B cell (primary cell): ENCODE data around the gene TICAM1. TPM values are rescaled to one million over a fixed set of nuclear protein-coding genes. Genes with fewer than 3 reads are reported as not detected.

Experiments used
- ATAC-seq: fragments of 200-7000 bp; cut with Tn5 transposase; one replicate; pipeline ENCODE4 v1.10.0; 2021; ENCODE audit warnings: low read depth, mild to moderate bottlenecking, moderate number of reproducible peaks, moderate library complexity
- CTCF ChIA-PET: fragments of 350-600 bp; sonication (Branson Sonifier 250); formaldehyde crosslinking; loops from one replicate; lab custom pipeline; 2021; ENCODE audit warnings: antibody characterized with exemption, inconsistent platforms; lab: Charles Lee
- POLR2A ChIA-PET: fragments of 350-600 bp; sonication (Branson Sonifier 250); formaldehyde crosslinking; loops from one replicate; lab custom pipeline; 2021; ENCODE audit warnings: antibody characterized with exemption; lab: Charles Lee
- DNase-seq: peaks from one replicate; pipeline ENCODE4 v3.0.0; 2013
- H2AFZ ChIP-seq: 2 replicates; pipeline ENCODE4 v1.6.1; 2012; ENCODE audit warnings: mild to moderate bottlenecking, low read depth, low read length; ENCODE audit not compliant: insufficient read depth, poor library complexity, severe bottlenecking
- H3K27ac ChIP-seq, 2 donors: 1 replicate in 1 of 2; 2 replicates in 1 of 2; pipeline ENCODE4 v1.5.1; 2012 to 2013; ENCODE audit warnings: low read length in 2 of 2, mild to moderate bottlenecking in 2 of 2, moderate library complexity in 1 of 2
- H3K27me3 ChIP-seq, 4 experiments: fragments of 200-600 bp in 1 of 4; sonication (generic) in 1 of 4; replicated peaks in 1 of 4; 1 replicate in 2 of 4; 2 replicates in 2 of 4; pipeline versions ENCODE4 v1.6.1 to v1.7.0; 2013 to 2016; ENCODE audit warnings: low read length in 3 of 4, mild to moderate bottlenecking in 2 of 4, mixed read lengths in 1 of 4, moderate library complexity in 1 of 4; ENCODE audit not compliant: insufficient read depth in 4 of 4, control insufficient read depth in 3 of 4; ENCODE audit errors: control extremely low read depth in 1 of 4
- H3K36me3 ChIP-seq, 2 experiments: replicated peaks in 1 of 2; 1 replicate in 1 of 2; 2 replicates in 1 of 2; pipeline versions ENCODE4 v1.6.1 to v1.7.1; 2013; ENCODE audit warnings: low read length in 1 of 2; ENCODE audit not compliant: insufficient read depth in 2 of 2, control insufficient read depth in 1 of 2; ENCODE audit errors: control extremely low read depth in 1 of 2, extremely low read depth in 1 of 2
- H3K4me1 ChIP-seq, 2 donors: fragments of 200-600 bp in 1 of 2; sonication (generic) in 1 of 2; 1 replicate in 1 of 2; 2 replicates in 1 of 2; pipeline versions ENCODE4 v1.5.1 to v1.6.1; 2013 to 2017; ENCODE audit warnings: low read length in 2 of 2; ENCODE audit not compliant: control insufficient read depth in 2 of 2, insufficient read depth in 2 of 2
- H3K4me2 ChIP-seq: replicated peaks from 2 replicates; pipeline ENCODE3; 2012; ENCODE audit warnings: mild to moderate bottlenecking, low read depth, low read length; ENCODE audit not compliant: poor library complexity, severe bottlenecking
- H3K4me3 ChIP-seq, 5 experiments: fragments of 200-600 bp in 1 of 5; sonication (generic) in 1 of 5; 1 replicate in 3 of 5; 2 replicates in 2 of 5; pipeline versions ENCODE4 v1.5.1 to v1.7.0; 2011 to 2016; ENCODE audit warnings: low read length in 4 of 5, mild to moderate bottlenecking in 4 of 5, low read depth in 2 of 5, control low read depth in 1 of 5, moderate library complexity in 1 of 5; ENCODE audit not compliant: insufficient read depth in 1 of 5; ENCODE audit errors: control extremely low read depth in 1 of 5, extremely low read depth in 1 of 5
- H3K79me2 ChIP-seq: fragments of 200-600 bp; sonication (generic); one replicate; pipeline ENCODE4 v1.6.0; 2016; ENCODE audit warnings: low read length; ENCODE audit not compliant: control insufficient read depth, insufficient read depth
- H3K9ac ChIP-seq: fragments of 200-600 bp; sonication (generic); 2 replicates; pipeline ENCODE4 v1.6.1; 2017; ENCODE audit warnings: mild to moderate bottlenecking, low read length, moderate library complexity
- H3K9me3 ChIP-seq, 3 donors: one replicate each; pipeline versions ENCODE4 v1.6.1 to v1.7.1; 2013; ENCODE audit warnings: low read length in 2 of 3; ENCODE audit not compliant: control insufficient read depth in 2 of 3, insufficient read depth in 1 of 3; ENCODE audit errors: control extremely low read depth in 1 of 3
- H4K20me1 ChIP-seq: 2 replicates; pipeline ENCODE4 v1.6.0; 2012; ENCODE audit warnings: mild to moderate bottlenecking, low read length; ENCODE audit not compliant: insufficient read depth, control insufficient read depth, poor library complexity, severe bottlenecking
- H3K27ac Mint-ChIP-seq: one replicate; pipeline ENCODE4 v1.8.0; 2021; ENCODE audit warnings: mixed read lengths
- H3K27me3 Mint-ChIP-seq: one replicate; pipeline ENCODE4 v1.8.0; 2021; ENCODE audit warnings: mixed read lengths
- H3K4me1 Mint-ChIP-seq: one replicate; pipeline ENCODE4 v1.8.0; 2021; ENCODE audit warnings: mixed read lengths
- H3K4me3 Mint-ChIP-seq: one replicate; pipeline ENCODE4 v1.8.0; 2021; ENCODE audit warnings: mixed read lengths
- H3K9me3 Mint-ChIP-seq: one replicate; pipeline ENCODE4 v1.8.0; 2022; ENCODE audit warnings: mixed read lengths; ENCODE audit not compliant: insufficient read depth
- EZH2 ChIP-seq: IDR thresholded peaks from 2 replicates; pipeline ENCODE4 v1.6.1; 2012; ENCODE audit warnings: borderline replicate concordance, low read depth, mild to moderate bottlenecking, moderate library complexity, low read length; ENCODE audit not compliant: insufficient read depth, poor library complexity, severe bottlenecking
- WGBS: methylation state at CpG from one replicate; pipeline ENCODE4 v1.1.5; 2013; ENCODE audit warnings: missing lambda C conversion rate; ENCODE audit not compliant: insufficient coverage; 5-methylcytosine and 5-hydroxymethylcytosine counted together
- intact Hi-C: fragments of 100-400 bp; cut with micrococcal nuclease; formaldehyde crosslinking; loops from one replicate; pipeline ENCODE4 v1.10.0; 2022
- polyA plus RNA-seq: library from polyadenylated mRNA; depleted of rRNA; stranded (reverse); fragments of >200 nt; gene quantifications from 2 replicates; pipeline ENCODE4 v1.2.3, GENCODE V29; 2012
- total RNA-seq, 2 donors: library from RNA; stranded (reverse); fragments of 120-200 nt in 1 of 2; gene quantifications; 1 replicate in 1 of 2; 2 replicates in 1 of 2; pipeline versions ENCODE4 v1.2.3 to v1.2.4, GENCODE V29; 2013 to 2022
- TF ChIP-seq, protein P1 (sequence below): fragments of 200-600 bp; IDR thresholded peaks from one replicate; pipeline ENCODE4 v1.8.0; 2022; ENCODE audit warnings: antibody characterized with exemption, mild to moderate bottlenecking

The TICAM1 gene
- total and polyA plus RNA-seq, 2 donors (not counting 1 experiment from before 2014, with no cell fraction given) = 12.7 to 19.7 TPM

DNA sequence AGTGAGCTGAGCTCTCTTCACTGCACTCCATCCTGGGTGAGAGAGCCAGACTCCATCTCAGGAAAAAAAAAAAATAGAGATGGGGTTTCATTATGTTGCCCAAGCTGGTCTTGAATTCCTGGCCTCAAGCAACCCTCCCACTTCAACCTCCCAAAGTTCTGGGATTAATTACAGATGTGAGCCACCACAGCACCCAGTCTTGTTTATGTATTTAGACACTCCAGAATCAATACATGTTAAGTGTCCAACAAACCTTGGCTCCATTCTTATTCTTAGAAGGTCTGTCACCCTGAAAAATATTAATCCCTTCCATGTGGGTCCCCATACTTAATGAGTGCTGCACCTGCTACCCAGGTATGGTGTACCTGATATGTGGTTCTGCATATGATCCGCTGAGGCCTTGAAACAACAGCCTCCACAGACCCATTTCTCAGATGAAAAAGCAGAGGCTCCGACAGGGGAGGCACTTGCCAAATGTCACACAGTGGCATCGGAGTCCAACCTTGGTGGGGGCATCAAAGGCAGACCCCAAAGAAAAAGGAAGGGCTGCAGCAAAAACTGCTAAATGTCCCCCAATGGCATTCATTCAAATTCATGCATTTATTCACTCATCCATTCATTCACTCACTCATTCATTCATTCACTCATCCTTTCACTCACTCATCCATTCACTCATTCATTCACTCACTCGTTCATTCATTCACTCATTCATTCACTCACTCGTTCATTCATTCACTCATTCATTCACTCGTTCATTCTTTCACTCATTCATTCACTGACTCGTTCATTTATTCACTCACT lies 16.7 kb downstream of the TICAM1 start:
- H3K79me2 ChIP-seq = peaks cover 27% of the 10 kb centered on the region
- ATAC-seq = no peak
- Mint-ChIP-seq H3K27ac (no peak overlapping the region), H3K27me3 (no peaks in the 10 kb centered on the region), H3K9me3 (no peaks in the 10 kb centered on the region), H3K4me3 (peak overlapping the region; percentile 74), H3K4me1 (peaks cover 25% of the 10 kb centered on the region)
- intact Hi-C loops = loop anchor here (1.0 to 5.0 kb wide), 3 partner anchors 14 to 52 kb away; partner anchors contain the start of genes FEM1A and PLIN3
- no peak for TF ChIP-seq EZH2
- TF ChIP-seq, protein P1, sequence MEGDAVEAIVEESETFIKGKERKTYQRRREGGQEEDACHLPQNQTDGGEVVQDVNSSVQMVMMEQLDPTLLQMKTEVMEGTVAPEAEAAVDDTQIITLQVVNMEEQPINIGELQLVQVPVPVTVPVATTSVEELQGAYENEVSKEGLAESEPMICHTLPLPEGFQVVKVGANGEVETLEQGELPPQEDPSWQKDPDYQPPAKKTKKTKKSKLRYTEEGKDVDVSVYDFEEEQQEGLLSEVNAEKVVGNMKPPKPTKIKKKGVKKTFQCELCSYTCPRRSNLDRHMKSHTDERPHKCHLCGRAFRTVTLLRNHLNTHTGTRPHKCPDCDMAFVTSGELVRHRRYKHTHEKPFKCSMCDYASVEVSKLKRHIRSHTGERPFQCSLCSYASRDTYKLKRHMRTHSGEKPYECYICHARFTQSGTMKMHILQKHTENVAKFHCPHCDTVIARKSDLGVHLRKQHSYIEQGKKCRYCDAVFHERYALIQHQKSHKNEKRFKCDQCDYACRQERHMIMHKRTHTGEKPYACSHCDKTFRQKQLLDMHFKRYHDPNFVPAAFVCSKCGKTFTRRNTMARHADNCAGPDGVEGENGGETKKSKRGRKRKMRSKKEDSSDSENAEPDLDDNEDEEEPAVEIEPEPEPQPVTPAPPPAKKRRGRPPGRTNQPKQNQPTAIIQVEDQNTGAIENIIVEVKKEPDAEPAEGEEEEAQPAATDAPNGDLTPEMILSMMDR = no peak
- peak overlapping the region; percentile 69 for H3K4me2 ChIP-seq
- POLR2A ChIA-PET = no interaction called here
- H3K4me3 ChIP-seq = peak overlapping the region in 1 of 5 experiments; percentile 57
- H3K4me1 ChIP-seq = peaks cover 10 to 21% of the 10 kb centered on the region in 2 donors
- no peak for DNase-seq
- no peak overlapping the region for H3K27ac ChIP-seq
- CTCF ChIA-PET = interaction anchor here (0.5 to 16.3 kb wide), 7 partner anchors 8 to 281 kb away, joined by 3 to 612 read pairs (median 6); partner anchors contain the start of gene PLIN3
- H3K9me3 ChIP-seq = peaks cover 0 to 9% (median 0%) of the 10 kb centered on the region in 3 donors
- H3K36me3 ChIP-seq = peaks cover 0 to 19% of the 10 kb centered on the region in 2 experiments
- H2AFZ ChIP-seq = no peak overlapping the region
- peaks cover 6% of the 10 kb centered on the region for H4K20me1 ChIP-seq
- WGBS = 74% methylated on average over 7 of the region's 7 CpGs
- no peaks in the 10 kb centered on the region for H3K27me3 ChIP-seq
- H3K9ac ChIP-seq = peak overlapping the region; percentile 42
